Measurements from ENCODE around the gene RNF38. TPM values are rescaled to one million over a fixed set of nuclear protein-coding genes. Genes with fewer than 3 reads are reported as not detected.

Gene RNF38
- total RNA-seq, 4 donors from 2014 or later = 18.2 to 79.2 (median 30.6) TPM

- TF ChIP-seq POLR2A (IDR thresholded peaks at IDR 0.05) (no peak), CTCF (IDR thresholded peaks at IDR 0.05) (peak; percentile 88 to 95 (median 92))
- no peaks in the 10 kb centered on the region for H3K4me1 ChIP-seq
- peak; percentile 56 to 59 for DNase-seq
- H3K36me3 ChIP-seq = no peaks in the 10 kb centered on the region
- H3K27ac ChIP-seq = peak overlapping the region in 1 of 2 donors; percentile 15
- H3K9me3 ChIP-seq = no peaks in the 10 kb centered on the region
- H3K27me3 ChIP-seq = no peaks in the 10 kb centered on the region
- intact Hi-C loops (cut with DNase I; ENCODE audit: low total_unique reads) = loop anchor here (5.0 kb wide), 1 partner anchor 150 kb away; no protein-coding TSS in a partner anchor
- H3K4me3 ChIP-seq = no peak overlapping the region
Observed at GRCh38 chr9:36407122-36407723, 7.2 kb upstream of the RNF38 start.

- no peak for TF ChIP-seq POLR2A (IDR thresholded peaks at IDR 0.05)
- no peak for TF ChIP-seq CTCF (IDR thresholded peaks at IDR 0.05)
- DNase-seq = no peak
- Histone ChIP-seq H3K9me3 (no peaks in the 10 kb centered on the region), H3K4me3 (no peak overlapping the region), H3K27me3 (no peaks in the 10 kb centered on the region), H3K36me3 (no peaks in the 10 kb centered on the region), H3K27ac (no peak overlapping the region), H3K4me1 (no peaks in the 10 kb centered on the region)
- intact Hi-C loops (cut with DNase I; ENCODE audit: low total_unique reads) = no loop called here
Observed at GRCh38 chr9:36402536-36402935, 2.5 kb upstream of the RNF38 start.

GRCh38 chr9:36401897-36402480 is 1.9 kb upstream of the RNF38 start:
- Histone ChIP-seq H3K9me3 (no peaks in the 10 kb centered on the region), H3K4me3 (no peak overlapping the region), H3K36me3 (no peaks in the 10 kb centered on the region), H3K27ac (peak overlapping the region in 1 of 2 donors; percentile 98), H3K4me1 (no peaks in the 10 kb centered on the region), H3K27me3 (no peaks in the 10 kb centered on the region)
- TF ChIP-seq POLR2A (IDR thresholded peaks at IDR 0.05) = no peak
- no peak for TF ChIP-seq CTCF (IDR thresholded peaks at IDR 0.05)
- DNase-seq = no peak
- intact Hi-C loops (cut with DNase I; ENCODE audit: low total_unique reads) = no loop called here

GRCh38 chr9:36401164-36401740 is 1.2 kb upstream of the RNF38 start:
- intact Hi-C loops (cut with DNase I; ENCODE audit: low total_unique reads) = no loop called here
- Histone ChIP-seq H3K27ac (peak overlapping the region; percentile 95 to 98), H3K36me3 (no peaks in the 10 kb centered on the region), H3K4me1 (no peaks in the 10 kb centered on the region), H3K27me3 (no peaks in the 10 kb centered on the region), H3K9me3 (no peaks in the 10 kb centered on the region), H3K4me3 (peak overlapping the region; percentile 80 to 93)
- DNase-seq = no peak
- TF ChIP-seq POLR2A (IDR thresholded peaks at IDR 0.05) (no peak), CTCF (IDR thresholded peaks at IDR 0.05) (no peak)

Measured in uterus (tissue), 4 donors.